DOHH2 (cell line): Measurements from ENCODE around the gene GALNTL6.

ENCODE experiments used
- CTCF ChIP-seq: fragments of 200-600 bp; sonication (generic); IDR thresholded peaks from one replicate; pipeline ENCODE4 v1.5.1; 2014; ENCODE audit warnings: antibody characterized with exemption, mild to moderate bottlenecking, low read depth, low read length; ENCODE audit not compliant: poor library complexity, severe bottlenecking
- EZH2phosphoT487 ChIP-seq: fragments of 200-600 bp; sonication (generic); IDR thresholded peaks from 2 replicates; pipeline ENCODE4 v1.6.1; 2017; ENCODE audit warnings: borderline replicate concordance, mild to moderate bottlenecking, antibody characterized with exemption, low read length, moderate library complexity, mixed read lengths

GRCh38 chr4:173061160-173061559 is 1248.0 kb downstream of the GALNTL6 start:
- TF ChIP-seq CTCF (no peak), EZH2phosphoT487 (no peak)
